H1 (cell line): Measurements from ENCODE around the gene PTH2R. TPM values are rescaled to one million over a fixed set of nuclear protein-coding genes. Genes with fewer than 3 reads are reported as not detected.
"Not testable (repeated sequence)": the region's sequence is repeated elsewhere in the genome, so short reads cannot be mapped to it uniquely, and the experiment has no call there.

ENCODE experiments used
- CTCF ChIA-PET: fragments of 300-600 bp; sonication (Branson Sonifier 250); formaldehyde crosslinking; loops from one replicate; lab custom pipeline; 2021; ENCODE audit not compliant: partially characterized antibody; lab: Charles Lee
- POLR2A ChIA-PET: fragments of 300-600 bp; sonication (Branson Sonifier 250); formaldehyde crosslinking; loops from one replicate; lab custom pipeline; 2021; ENCODE audit warnings: inconsistent platforms; ENCODE audit not compliant: partially characterized antibody; lab: Charles Lee
- DNase-seq, 2 experiments: peaks; one replicate each; pipeline versions ENCODE4 v3.0.0 to v3.0.0-alpha.2; 2010 to 2022; ENCODE audit warnings: low spot score in 2 of 2, low read depth in 1 of 2, mixed read lengths in 1 of 2
- FAIRE-seq: peaks from 2 replicates; lab custom pipeline; 2011; peaks lifted over from hg19 to GRCh38; lab: Jason Lieb, UNC
- H2AFZ ChIP-seq: 2 replicates; pipeline ENCODE4 v1.8.1; 2012; ENCODE audit warnings: low read length, inconsistent platforms
- H2AK5ac ChIP-seq: 2 replicates; pipeline ENCODE4 v1.6.1; 2013; ENCODE audit warnings: low read depth, low read length
- H2BK120ac ChIP-seq: replicated peaks from 2 replicates; pipeline ENCODE3; 2013; ENCODE audit warnings: low read depth, low read length, inconsistent platforms
- H2BK12ac ChIP-seq: 2 replicates; pipeline ENCODE4 v1.6.1; 2013; ENCODE audit warnings: low read depth, low read length
- H2BK15ac ChIP-seq: 2 replicates; pipeline ENCODE4 v1.6.1; 2013; ENCODE audit warnings: low read length
- H2BK20ac ChIP-seq: 2 replicates; pipeline ENCODE4 v1.6.1; 2013; ENCODE audit warnings: low read length
- H2BK5ac ChIP-seq: 2 replicates; pipeline ENCODE4 v1.6.1; 2013; ENCODE audit warnings: low read depth, low read length
- H3K14ac ChIP-seq: 2 replicates; pipeline ENCODE4 v1.6.1; 2013; ENCODE audit warnings: inconsistent platforms; ENCODE audit not compliant: insufficient read length
- H3K18ac ChIP-seq: 2 replicates; pipeline ENCODE4 v1.6.1; 2013; ENCODE audit warnings: low read length; ENCODE audit errors: extremely low read depth
- H3K23ac ChIP-seq: 2 replicates; pipeline ENCODE4 v1.6.1; 2013; ENCODE audit warnings: inconsistent platforms; ENCODE audit not compliant: insufficient read length
- H3K23me2 ChIP-seq: 2 replicates; pipeline ENCODE4 v1.6.1; 2013; ENCODE audit warnings: low read depth, low read length
- H3K27ac ChIP-seq: 2 replicates; pipeline ENCODE4 v1.6.1; 2011; ENCODE audit warnings: low read depth, low read length, inconsistent platforms
- H3K27me3 ChIP-seq, 4 experiments: replicated peaks in 1 of 4; 1 replicate in 1 of 4; 2 replicates in 3 of 4; pipeline versions ENCODE4 v1.6.1 to v1.8.1; 2011 to 2013; ENCODE audit warnings: low read length in 3 of 4, mild to moderate bottlenecking in 3 of 4, inconsistent platforms in 2 of 4, mixed read lengths in 2 of 4, moderate library complexity in 1 of 4; ENCODE audit not compliant: control insufficient read depth in 3 of 4, insufficient read depth in 3 of 4; ENCODE audit errors: extremely low read depth in 1 of 4
- H3K36me3 ChIP-seq, 4 experiments: 2 replicates each; pipeline versions ENCODE4 v1.6.1 to v1.8.1; 2011 to 2013; ENCODE audit warnings: mild to moderate bottlenecking in 4 of 4, low read length in 3 of 4, moderate library complexity in 2 of 4, control low read depth in 1 of 4, inconsistent platforms in 1 of 4; ENCODE audit not compliant: insufficient read depth in 4 of 4, control insufficient read depth in 2 of 4
- H3K4ac ChIP-seq: replicated peaks from 2 replicates; pipeline ENCODE3; 2013; ENCODE audit warnings: low read length, low read depth, mixed read lengths, inconsistent platforms; ENCODE audit not compliant: insufficient read length
- H3K4me1 ChIP-seq, 4 experiments: replicated peaks in 1 of 4; 1 replicate in 1 of 4; 2 replicates in 3 of 4; pipeline versions ENCODE4 v1.6.1 to v1.8.1; 2011 to 2013; ENCODE audit warnings: low read length in 3 of 4, inconsistent platforms in 2 of 4, mixed read lengths in 1 of 4; ENCODE audit not compliant: insufficient read depth in 4 of 4, control insufficient read depth in 3 of 4
- H3K4me2 ChIP-seq, 2 experiments: 2 replicates each; pipeline versions ENCODE4 v1.6.1 to v1.8.1; 2011 to 2013; ENCODE audit warnings: low read depth in 2 of 2, low read length in 2 of 2, control low read depth in 1 of 2, inconsistent platforms in 1 of 2, mild to moderate bottlenecking in 1 of 2; ENCODE audit not compliant: insufficient read depth in 1 of 2
- H3K4me3 ChIP-seq, 4 experiments: fragments of 200-600, 300-600 bp in 1 of 4; sonication (generic), shearing (Covaris generic), sonication (Bioruptor Twin) in 1 of 4; 2 replicates each; pipeline versions ENCODE4 v1.5.1 to v1.8.1; 2011 to 2016; ENCODE audit warnings: low read length in 4 of 4, low read depth in 3 of 4, control low read depth in 2 of 4, inconsistent platforms in 2 of 4, mild to moderate bottlenecking in 2 of 4, mixed read lengths in 1 of 4, moderate library complexity in 1 of 4; ENCODE audit not compliant: insufficient read depth in 2 of 4; ENCODE audit errors: extremely low read depth in 1 of 4
- H3K56ac ChIP-seq: replicated peaks from 2 replicates; pipeline ENCODE3; 2013; ENCODE audit warnings: low read depth, mild to moderate bottlenecking, mixed read lengths, low read length, inconsistent platforms; ENCODE audit not compliant: insufficient read length
- H3K79me1 ChIP-seq: 2 replicates; pipeline ENCODE4 v1.6.1; 2013; ENCODE audit warnings: low read depth, low read length, control low read depth
- H3K79me2 ChIP-seq, 2 experiments: 2 replicates each; pipeline versions ENCODE4 v1.6.1 to v1.8.1; 2012 to 2013; ENCODE audit warnings: low read length in 2 of 2, mild to moderate bottlenecking in 2 of 2, inconsistent platforms in 1 of 2; ENCODE audit not compliant: insufficient read depth in 2 of 2, control insufficient read depth in 1 of 2
- H3K9ac ChIP-seq, 4 experiments: replicated peaks in 1 of 4; 1 replicate in 1 of 4; 2 replicates in 3 of 4; pipeline versions ENCODE4 v1.6.1 to v1.8.1; 2011 to 2013; ENCODE audit warnings: low read depth in 3 of 4, low read length in 3 of 4, control low read depth in 2 of 4, mild to moderate bottlenecking in 2 of 4, moderate library complexity in 2 of 4, inconsistent platforms in 1 of 4; ENCODE audit errors: extremely low read depth in 1 of 4
- H3K9me3 ChIP-seq, 2 experiments: 2 replicates each; pipeline versions ENCODE4 v1.6.1 to v1.8.1; 2012 to 2013; ENCODE audit warnings: mild to moderate bottlenecking in 2 of 2, moderate library complexity in 2 of 2, control low read depth in 1 of 2, inconsistent platforms in 1 of 2, low read depth in 1 of 2, low read length in 1 of 2, mixed read lengths in 1 of 2; ENCODE audit not compliant: insufficient read depth in 2 of 2
- H4K20me1 ChIP-seq, 2 experiments: replicated peaks in 1 of 2; 2 replicates each; pipeline versions ENCODE3 to v1.8.1; 2011 to 2013; ENCODE audit warnings: inconsistent platforms in 2 of 2, low read length in 2 of 2, mild to moderate bottlenecking in 1 of 2; ENCODE audit not compliant: insufficient read depth in 2 of 2, control insufficient read depth in 1 of 2
- H4K5ac ChIP-seq: 2 replicates; pipeline ENCODE4 v1.6.1; 2013; ENCODE audit warnings: low read length, low read depth, mixed read lengths, inconsistent platforms; ENCODE audit not compliant: insufficient read length
- H4K8ac ChIP-seq: 2 replicates; pipeline ENCODE4 v1.8.0; 2013; ENCODE audit warnings: mild to moderate bottlenecking, moderate library complexity, low read length, inconsistent platforms; ENCODE audit not compliant: insufficient read depth; ENCODE audit errors: extremely low read depth
- H4K91ac ChIP-seq: replicated peaks from 2 replicates; pipeline ENCODE3; 2013; ENCODE audit warnings: low read length, mixed read lengths, inconsistent platforms; ENCODE audit not compliant: insufficient read length
- WGBS, 2 experiments: shearing (Covaris generic) in 1 of 2; methylation state at CpG; one replicate each; pipeline versions ENCODE4 v1.1.6 to v1.1.7; 2013 to 2015; ENCODE audit warnings: low lambda C conversion rate in 2 of 2, mixed read lengths in 2 of 2, inconsistent platforms in 1 of 2, low coverage in 1 of 2, missing lambda C conversion rate in 1 of 2; ENCODE audit not compliant: insufficient replicate concordance in 2 of 2, insufficient coverage in 1 of 2, insufficient read length in 1 of 2; ENCODE audit errors: extremely low coverage in 1 of 2, missing lambda C conversion rate in 1 of 2; 5-methylcytosine and 5-hydroxymethylcytosine counted together
- polyA plus RNA-seq, 7 experiments: library from polyadenylated mRNA; depleted of rRNA in 3 of 7; stranded (reverse) in 5 of 7; unstranded in 2 of 7; fragments of >200 nt in 5 of 7; fragments of 200-250 nt in 2 of 7; gene quantifications; 1 replicate in 5 of 7; 2 replicates in 1 of 7; 4 replicates in 1 of 7; pipeline versions ENCODE4 v1.2.1 to v1.2.3, GENCODE V29; 2011 to 2013; ENCODE audit warnings: missing spikeins in 2 of 7, mixed read lengths in 2 of 7
- total RNA-seq: library from RNA; stranded (reverse); fragmentation: NEBNext Ultra II Directional; extraction: Animal tissue kit (Norgen Biotek cat#: 25700); gene quantifications from 2 replicates; pipeline ENCODE4 v1.2.1, GENCODE V29; 2021

The PTH2R gene
- total and polyA plus RNA-seq, 2 of the 8 experiments (the other 6 are each of a cell fraction or from before 2014, with no cell fraction given): 0.19 to 0.38 TPM

DNA sequence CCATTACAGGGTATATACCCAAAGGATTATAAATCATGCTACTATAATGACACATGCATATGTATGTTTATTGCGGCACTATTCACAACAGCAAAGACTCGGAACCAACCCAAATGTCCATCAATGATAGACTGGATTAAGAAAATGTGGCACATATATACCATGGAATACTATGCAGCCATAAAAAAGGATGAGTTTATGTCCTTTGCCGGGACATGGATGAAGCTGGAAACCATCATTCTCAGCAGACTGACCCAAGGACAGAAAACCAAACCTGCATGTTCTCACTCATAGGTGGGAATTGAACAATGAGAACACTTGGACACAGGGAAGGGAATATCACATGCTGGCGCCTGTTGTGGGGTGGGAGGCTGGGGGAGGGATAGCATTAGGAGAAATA, 9.8 kb upstream of the PTH2R start:
- not testable (repeated sequence) for FAIRE-seq, H3K4me1 ChIP-seq, H2BK15ac ChIP-seq, H3K9ac ChIP-seq, H4K5ac ChIP-seq, H3K79me2 ChIP-seq, H2BK120ac ChIP-seq, H4K20me1 ChIP-seq, H3K79me1 ChIP-seq, H2AFZ ChIP-seq, DNase-seq, H3K14ac ChIP-seq, H3K4me2 ChIP-seq, H3K27ac ChIP-seq, H3K4me3 ChIP-seq, H3K36me3 ChIP-seq, H4K91ac ChIP-seq, H3K23ac ChIP-seq, H3K18ac ChIP-seq, H4K8ac ChIP-seq, H3K56ac ChIP-seq, H3K27me3 ChIP-seq, H2BK12ac ChIP-seq, H2AK5ac ChIP-seq, H3K23me2 ChIP-seq, H2BK5ac ChIP-seq, H2BK20ac ChIP-seq, H3K4ac ChIP-seq
- H3K9me3 ChIP-seq: peaks cover 11 to 17% of the 10 kb centered on the region in 2 experiments
- WGBS, 2 experiments: 89% methylated on average over 4 of the region's 4 CpGs; no CpG with 5 or more reads in 1 of the 2 experiments
- ChIA-PET POLR2A (interaction anchor here (0.7 kb wide), 1 partner anchor 983 kb away, joined by 3 read pairs; no protein-coding TSS in a partner anchor), CTCF (interaction anchor here (0.7 to 2.6 kb wide), 3 partner anchors 11 to 934 kb away, joined by 3 to 12 read pairs (median 8); partner anchors contain the start of gene PTH2R)
